ENCODE data around the gene TAF11L2. TPM values are rescaled to one million over a fixed set of nuclear protein-coding genes. Genes with fewer than 3 reads are reported as not detected.
"Not testable (repeated sequence)": the region's sequence is repeated elsewhere in the genome, so short reads cannot be mapped to it uniquely, and the experiment has no call there.

Gene TAF11L2
- polyA plus RNA-seq, 1 donor (not counting 4 experiments of a cell fraction or from before 2014, with no cell fraction given), result not detected

DNA sequence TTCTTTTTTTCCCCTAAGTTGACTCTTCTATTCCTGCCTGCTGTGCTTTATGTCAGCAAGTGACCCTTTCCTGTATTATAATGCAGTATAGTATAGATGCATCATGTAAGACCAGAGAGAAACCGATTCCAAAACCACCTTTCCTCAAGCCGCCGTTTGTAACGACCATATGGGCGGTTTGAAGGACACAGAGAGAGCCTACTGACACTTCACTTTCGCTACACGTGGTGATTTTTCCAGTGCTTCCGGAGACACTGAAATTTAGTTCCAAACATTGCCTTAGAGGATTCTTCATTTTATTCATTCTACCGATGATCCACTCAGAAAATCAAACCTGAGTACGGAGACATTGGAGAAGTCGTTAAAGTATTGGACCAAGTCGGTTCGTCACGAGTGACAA lies 21.5 kb downstream of the TAF11L2 start:
- H3K27ac ChIP-seq (ENCODE audit: control insufficient read depth, insufficient read depth, low read length); H3K4me3 ChIP-seq (ENCODE audit: control insufficient read depth in 2 of 3, extremely low read depth in 1 of 3, insufficient read depth in 2 of 3, low read depth in 1 of 3, low read length in 3 of 3); H3K4me2 ChIP-seq (ENCODE audit: control insufficient read depth, extremely low read depth, insufficient read depth, low read depth, low read length); H3K36me3 ChIP-seq (ENCODE audit: control insufficient read depth in 2 of 2, extremely low read depth in 1 of 2, insufficient read depth in 2 of 2, low read length in 2 of 2); H2AFZ ChIP-seq (ENCODE audit: control insufficient read depth, low read length); DNase-seq (ENCODE audit: low read depth, low spot score); H3K9me3 ChIP-seq (ENCODE audit: control insufficient read depth, low read depth, low read length); H3K9me1 ChIP-seq (ENCODE audit: control insufficient read depth, extremely low read depth, insufficient read depth, low read length); dilution Hi-C loops (cut with MboI; ENCODE audit: extremely low pct_ligation_motif_present, low sequenced_read_pairs); FAIRE-seq; H3K9ac ChIP-seq (ENCODE audit: control insufficient read depth, extremely low read depth, insufficient read depth, low read length); H3K4me1 ChIP-seq (ENCODE audit: control insufficient read depth, extremely low read depth, insufficient read depth, low read length); H4K20me1 ChIP-seq (ENCODE audit: control insufficient read depth, extremely low read depth, insufficient read depth, low read length); H3K79me2 ChIP-seq (ENCODE audit: control insufficient read depth, insufficient read depth, low read length); H3K27me3 ChIP-seq (ENCODE audit: control insufficient read depth, extremely low read depth, insufficient read depth, low read length): not testable (repeated sequence)

DNA sequence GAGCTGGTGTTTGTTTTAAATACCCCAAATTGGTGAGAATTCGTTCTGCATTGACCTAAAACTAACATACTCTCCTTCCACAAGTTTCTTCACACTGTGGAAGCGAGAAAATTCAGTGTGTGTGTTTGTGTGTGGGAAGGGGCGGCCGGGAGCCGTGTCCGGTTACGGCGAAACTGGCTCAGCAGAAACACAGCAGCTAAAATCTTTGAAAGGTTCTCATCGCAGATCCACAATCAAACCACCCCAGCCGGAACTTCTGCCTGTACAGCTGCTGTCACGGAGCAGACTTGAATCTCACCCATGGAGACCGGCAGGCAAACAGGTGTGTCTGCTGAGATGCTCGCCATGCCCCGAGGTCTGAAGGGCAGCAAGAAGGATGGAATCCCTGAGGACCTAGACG lies 23.5 kb downstream of the TAF11L2 start, which contains the start of gene TAF11L4:
Gene TAF11L4 (plus strand): TSS at position 301 of the 400 bp plus-strand sequence.
- H3K4me3 ChIP-seq (ENCODE audit: control insufficient read depth in 2 of 3, extremely low read depth in 1 of 3, insufficient read depth in 2 of 3, low read depth in 1 of 3, low read length in 3 of 3); H3K9me3 ChIP-seq (ENCODE audit: control insufficient read depth, low read depth, low read length); H3K36me3 ChIP-seq (ENCODE audit: control insufficient read depth in 2 of 2, extremely low read depth in 1 of 2, insufficient read depth in 2 of 2, low read length in 2 of 2); H3K9me1 ChIP-seq (ENCODE audit: control insufficient read depth, extremely low read depth, insufficient read depth, low read length); H3K27me3 ChIP-seq (ENCODE audit: control insufficient read depth, extremely low read depth, insufficient read depth, low read length); H3K4me1 ChIP-seq (ENCODE audit: control insufficient read depth, extremely low read depth, insufficient read depth, low read length); H3K27ac ChIP-seq (ENCODE audit: control insufficient read depth, insufficient read depth, low read length); H3K79me2 ChIP-seq (ENCODE audit: control insufficient read depth, insufficient read depth, low read length); H3K4me2 ChIP-seq (ENCODE audit: control insufficient read depth, extremely low read depth, insufficient read depth, low read depth, low read length); FAIRE-seq; dilution Hi-C loops (cut with MboI; ENCODE audit: extremely low pct_ligation_motif_present, low sequenced_read_pairs); H2AFZ ChIP-seq (ENCODE audit: control insufficient read depth, low read length); H3K9ac ChIP-seq (ENCODE audit: control insufficient read depth, extremely low read depth, insufficient read depth, low read length); H4K20me1 ChIP-seq (ENCODE audit: control insufficient read depth, extremely low read depth, insufficient read depth, low read length); DNase-seq (ENCODE audit: low read depth, low spot score): not testable (repeated sequence)

DNA sequence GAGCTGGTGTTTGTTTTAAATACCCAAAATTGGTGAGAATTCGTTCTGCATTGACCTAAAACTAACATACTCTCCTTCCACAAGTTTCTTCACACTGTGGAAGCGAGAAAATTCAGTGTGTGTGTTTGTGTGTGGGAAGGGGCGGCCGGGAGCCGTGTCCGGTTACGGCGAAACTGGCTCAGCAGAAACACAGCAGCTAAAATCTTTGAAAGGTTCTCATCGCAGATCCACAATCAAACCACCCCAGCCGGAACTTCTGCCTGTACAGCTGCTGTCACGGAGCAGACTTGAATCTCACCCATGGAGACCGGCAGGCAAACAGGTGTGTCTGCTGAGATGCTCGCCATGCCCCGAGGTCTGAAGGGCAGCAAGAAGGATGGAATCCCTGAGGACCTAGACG lies 26.9 kb downstream of the TAF11L2 start, which contains the start of gene TAF11L5:
Gene TAF11L5 (plus strand): TSS at position 301 of the 400 bp plus-strand sequence.
- H3K36me3 ChIP-seq (ENCODE audit: control insufficient read depth in 2 of 2, extremely low read depth in 1 of 2, insufficient read depth in 2 of 2, low read length in 2 of 2); DNase-seq (ENCODE audit: low read depth, low spot score); H3K79me2 ChIP-seq (ENCODE audit: control insufficient read depth, insufficient read depth, low read length); H3K4me2 ChIP-seq (ENCODE audit: control insufficient read depth, extremely low read depth, insufficient read depth, low read depth, low read length); H3K27me3 ChIP-seq (ENCODE audit: control insufficient read depth, extremely low read depth, insufficient read depth, low read length); H3K4me1 ChIP-seq (ENCODE audit: control insufficient read depth, extremely low read depth, insufficient read depth, low read length); H4K20me1 ChIP-seq (ENCODE audit: control insufficient read depth, extremely low read depth, insufficient read depth, low read length); H2AFZ ChIP-seq (ENCODE audit: control insufficient read depth, low read length); FAIRE-seq; H3K4me3 ChIP-seq (ENCODE audit: control insufficient read depth in 2 of 3, extremely low read depth in 1 of 3, insufficient read depth in 2 of 3, low read depth in 1 of 3, low read length in 3 of 3); dilution Hi-C loops (cut with MboI; ENCODE audit: extremely low pct_ligation_motif_present, low sequenced_read_pairs); H3K9me1 ChIP-seq (ENCODE audit: control insufficient read depth, extremely low read depth, insufficient read depth, low read length); H3K9me3 ChIP-seq (ENCODE audit: control insufficient read depth, low read depth, low read length); H3K9ac ChIP-seq (ENCODE audit: control insufficient read depth, extremely low read depth, insufficient read depth, low read length); H3K27ac ChIP-seq (ENCODE audit: control insufficient read depth, insufficient read depth, low read length): not testable (repeated sequence)

DNA sequence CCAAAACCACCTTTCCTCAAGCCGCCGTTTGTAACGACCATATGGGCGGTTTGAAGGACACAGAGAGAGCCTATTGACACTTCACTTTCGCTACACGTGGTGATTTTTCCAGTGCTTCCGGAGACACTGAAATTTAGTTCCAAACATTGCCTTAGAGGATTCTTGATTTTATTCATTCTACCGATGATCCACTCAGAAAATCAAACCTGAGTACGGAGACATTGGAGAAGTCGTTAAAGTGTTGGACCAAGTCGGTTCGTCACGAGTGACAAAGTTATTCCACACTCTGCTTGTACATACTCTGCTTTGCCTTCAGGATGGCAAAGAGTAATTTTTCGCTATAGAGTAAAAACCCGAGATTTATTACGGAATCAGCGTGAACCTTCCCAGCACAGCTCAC lies 28.5 kb downstream of the TAF11L2 start:
- FAIRE-seq; H3K27me3 ChIP-seq (ENCODE audit: control insufficient read depth, extremely low read depth, insufficient read depth, low read length); H3K4me1 ChIP-seq (ENCODE audit: control insufficient read depth, extremely low read depth, insufficient read depth, low read length); H3K9me1 ChIP-seq (ENCODE audit: control insufficient read depth, extremely low read depth, insufficient read depth, low read length); dilution Hi-C loops (cut with MboI; ENCODE audit: extremely low pct_ligation_motif_present, low sequenced_read_pairs); H3K4me3 ChIP-seq (ENCODE audit: control insufficient read depth in 2 of 3, extremely low read depth in 1 of 3, insufficient read depth in 2 of 3, low read depth in 1 of 3, low read length in 3 of 3); H3K4me2 ChIP-seq (ENCODE audit: control insufficient read depth, extremely low read depth, insufficient read depth, low read depth, low read length); H3K9me3 ChIP-seq (ENCODE audit: control insufficient read depth, low read depth, low read length); H3K36me3 ChIP-seq (ENCODE audit: control insufficient read depth in 2 of 2, extremely low read depth in 1 of 2, insufficient read depth in 2 of 2, low read length in 2 of 2); H3K79me2 ChIP-seq (ENCODE audit: control insufficient read depth, insufficient read depth, low read length); H4K20me1 ChIP-seq (ENCODE audit: control insufficient read depth, extremely low read depth, insufficient read depth, low read length); H3K27ac ChIP-seq (ENCODE audit: control insufficient read depth, insufficient read depth, low read length); H2AFZ ChIP-seq (ENCODE audit: control insufficient read depth, low read length); H3K9ac ChIP-seq (ENCODE audit: control insufficient read depth, extremely low read depth, insufficient read depth, low read length); DNase-seq (ENCODE audit: low read depth, low spot score): not testable (repeated sequence)

DNA sequence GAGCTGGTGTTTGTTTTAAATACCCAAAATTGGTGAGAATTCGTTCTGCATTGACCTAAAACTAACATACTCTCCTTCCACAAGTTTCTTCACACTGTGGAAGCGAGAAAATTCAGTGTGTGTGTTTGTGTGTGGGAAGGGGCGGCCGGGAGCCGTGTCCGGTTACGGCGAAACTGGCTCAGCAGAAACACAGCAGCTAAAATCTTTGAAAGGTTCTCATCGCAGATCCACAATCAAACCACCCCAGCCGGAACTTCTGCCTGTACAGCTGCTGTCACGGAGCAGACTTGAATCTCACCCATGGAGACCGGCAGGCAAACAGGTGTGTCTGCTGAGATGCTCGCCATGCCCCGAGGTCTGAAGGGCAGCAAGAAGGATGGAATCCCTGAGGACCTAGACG lies 30.3 kb downstream of the TAF11L2 start, which contains the start of gene TAF11L6:
Gene TAF11L6 (plus strand): TSS at position 301 of the 400 bp plus-strand sequence.
- H2AFZ ChIP-seq (ENCODE audit: control insufficient read depth, low read length); H3K4me3 ChIP-seq (ENCODE audit: control insufficient read depth in 2 of 3, extremely low read depth in 1 of 3, insufficient read depth in 2 of 3, low read depth in 1 of 3, low read length in 3 of 3); H4K20me1 ChIP-seq (ENCODE audit: control insufficient read depth, extremely low read depth, insufficient read depth, low read length); H3K4me1 ChIP-seq (ENCODE audit: control insufficient read depth, extremely low read depth, insufficient read depth, low read length); H3K79me2 ChIP-seq (ENCODE audit: control insufficient read depth, insufficient read depth, low read length); H3K9me3 ChIP-seq (ENCODE audit: control insufficient read depth, low read depth, low read length); H3K36me3 ChIP-seq (ENCODE audit: control insufficient read depth in 2 of 2, extremely low read depth in 1 of 2, insufficient read depth in 2 of 2, low read length in 2 of 2); H3K4me2 ChIP-seq (ENCODE audit: control insufficient read depth, extremely low read depth, insufficient read depth, low read depth, low read length); DNase-seq (ENCODE audit: low read depth, low spot score); FAIRE-seq; H3K27me3 ChIP-seq (ENCODE audit: control insufficient read depth, extremely low read depth, insufficient read depth, low read length); dilution Hi-C loops (cut with MboI; ENCODE audit: extremely low pct_ligation_motif_present, low sequenced_read_pairs); H3K9me1 ChIP-seq (ENCODE audit: control insufficient read depth, extremely low read depth, insufficient read depth, low read length); H3K9ac ChIP-seq (ENCODE audit: control insufficient read depth, extremely low read depth, insufficient read depth, low read length); H3K27ac ChIP-seq (ENCODE audit: control insufficient read depth, insufficient read depth, low read length): not testable (repeated sequence)
